Skeletal muscle satellite cell (primary cell): ENCODE data around the gene MEMO1.
A peak's percentile ranks its signal among the peaks of the same experiment; 100 is the strongest.
"Not testable (repeated sequence)": the region's sequence is repeated elsewhere in the genome, so short reads cannot be mapped to it uniquely, and the experiment has no call there.

ENCODE experiments used
- H3K27me3 ChIP-seq: 2 replicates; pipeline ENCODE4 v1.7.0; 2013; ENCODE audit warnings: low read length; ENCODE audit not compliant: control insufficient read depth, insufficient read depth
- H3K36me3 ChIP-seq: 2 replicates; pipeline ENCODE4 v1.7.0; 2013; ENCODE audit warnings: mild to moderate bottlenecking, control low read depth, low read length; ENCODE audit not compliant: insufficient read depth
- H3K4me1 ChIP-seq: 2 replicates; pipeline ENCODE4 v1.7.0; 2013; ENCODE audit warnings: low read length; ENCODE audit not compliant: control insufficient read depth, insufficient read depth
- H3K4me2 ChIP-seq: 2 replicates; pipeline ENCODE4 v1.7.0; 2013; ENCODE audit warnings: mild to moderate bottlenecking, low read length
- H3K4me3 ChIP-seq: 2 replicates; pipeline ENCODE4 v1.7.0; 2013; ENCODE audit warnings: low read length
- H3K9ac ChIP-seq: 2 replicates; pipeline ENCODE4 v1.7.0; 2013; ENCODE audit warnings: mild to moderate bottlenecking, low read depth, low read length, moderate library complexity
- H3K9me3 ChIP-seq: replicated peaks from 2 replicates; pipeline ENCODE4 v1.7.0; 2013; ENCODE audit warnings: mild to moderate bottlenecking, control low read depth, low read length

Gene MEMO1

DNA sequence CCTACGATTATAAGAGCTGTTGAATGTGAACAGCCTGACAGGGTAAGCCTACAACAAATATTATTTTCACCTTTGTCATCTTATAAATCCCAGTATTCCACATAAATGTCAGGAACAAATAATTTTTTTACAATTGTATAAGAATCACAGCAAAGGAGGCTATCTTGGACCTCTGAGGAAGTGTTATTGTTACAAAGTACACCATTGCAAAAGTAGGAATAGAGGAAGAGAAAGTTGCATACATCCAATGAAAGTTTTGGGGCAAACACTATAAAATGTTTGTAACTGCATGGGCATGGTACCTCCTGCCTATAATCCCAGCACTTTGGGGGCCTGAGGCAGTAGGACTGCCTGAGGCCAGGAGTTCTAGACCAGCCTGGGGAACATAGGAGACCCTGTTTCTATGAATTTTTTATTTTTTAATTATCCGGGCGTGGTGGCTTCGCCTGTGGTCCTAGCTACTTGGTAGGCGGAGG, 715 bp upstream of the MEMO1 start:
- H3K9me3 ChIP-seq, result no peaks in the 10 kb centered on the region
- no peaks in the 10 kb centered on the region for H3K27me3 ChIP-seq
- H3K36me3 ChIP-seq, result peaks cover 4% of the 10 kb centered on the region
- H3K4me3 ChIP-seq, result peak overlapping the region; percentile 88
- peaks cover 13% of the 10 kb centered on the region for H3K4me1 ChIP-seq
- peak overlapping the region; percentile 97 for H3K4me2 ChIP-seq
- H3K9ac ChIP-seq, result peak overlapping the region; percentile 85

DNA sequence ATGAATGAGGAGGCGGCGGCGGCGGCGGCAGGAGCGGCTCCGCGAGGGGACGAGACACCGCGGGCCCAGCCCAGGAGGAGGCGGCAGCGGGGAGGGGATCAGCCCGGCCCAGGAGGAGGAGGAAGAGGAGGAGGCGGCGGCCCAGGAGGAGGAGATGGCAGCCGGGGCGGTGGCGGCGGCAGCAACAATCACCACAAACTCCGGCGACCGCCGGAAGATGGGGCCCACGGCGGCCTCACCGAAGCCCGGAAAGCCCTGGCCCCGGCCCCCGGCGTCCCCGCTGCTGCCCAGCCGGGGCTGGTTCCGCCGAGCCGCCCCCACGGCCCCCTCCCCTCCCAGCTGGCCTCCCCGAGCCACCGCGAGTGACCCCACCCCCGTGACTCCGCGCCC, 533 bp downstream of the MEMO1 start:
- H3K27me3 ChIP-seq, H3K4me2 ChIP-seq, H3K36me3 ChIP-seq, H3K9me3 ChIP-seq: not testable (repeated sequence)
- H3K4me1 ChIP-seq, result peaks cover 13% of the 10 kb centered on the region
- H3K9ac ChIP-seq, result peak overlapping the region; percentile 55
- peak overlapping the region; percentile 100 for H3K4me3 ChIP-seq

DNA sequence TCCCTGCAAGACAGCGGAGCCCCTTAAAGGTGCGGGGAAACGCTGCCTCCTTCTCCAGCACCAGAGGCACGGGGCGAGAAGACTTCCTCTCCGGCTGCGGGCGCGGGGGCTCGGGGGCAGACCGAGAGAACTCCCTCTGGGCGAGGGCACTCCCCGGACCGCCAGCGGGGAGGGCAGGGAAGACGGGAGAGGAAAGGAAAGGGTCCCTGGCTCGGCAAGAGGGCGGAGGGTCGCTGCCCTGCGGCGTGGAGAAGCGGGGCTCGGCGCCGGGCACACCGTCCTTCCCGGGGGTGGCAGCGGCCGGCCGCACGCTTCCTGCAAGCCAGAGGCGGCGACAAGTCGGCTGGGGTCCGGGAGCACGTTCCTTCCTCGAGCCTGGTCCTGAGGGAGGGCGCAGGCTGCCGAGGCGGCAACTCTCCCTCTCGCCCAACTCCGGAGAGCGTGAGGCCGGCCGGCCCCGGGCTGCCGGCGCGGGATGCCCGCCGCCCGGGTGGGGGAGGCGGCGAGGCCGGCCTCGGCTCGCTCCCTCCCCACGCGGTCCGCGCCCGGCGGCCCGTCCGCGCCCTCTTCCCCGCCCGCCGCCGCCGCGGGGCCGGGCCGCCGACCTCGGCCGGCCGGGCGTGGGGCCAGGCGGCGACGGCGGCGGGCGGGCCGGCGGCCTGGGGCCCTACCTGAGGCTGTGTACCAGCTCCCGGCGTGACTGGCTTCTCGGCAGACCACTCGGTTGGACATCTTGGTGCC, 1.1 kb downstream of the MEMO1 start:
- peak overlapping the region; percentile 87 for H3K9ac ChIP-seq
- peak overlapping the region; percentile 100 for H3K4me3 ChIP-seq
- peaks cover 13% of the 10 kb centered on the region for H3K4me1 ChIP-seq
- peaks cover 7% of the 10 kb centered on the region for H3K36me3 ChIP-seq
- H3K9me3 ChIP-seq, result no peaks in the 10 kb centered on the region
- H3K4me2 ChIP-seq, result peak overlapping the region; percentile 83
- no peaks in the 10 kb centered on the region for H3K27me3 ChIP-seq

DNA sequence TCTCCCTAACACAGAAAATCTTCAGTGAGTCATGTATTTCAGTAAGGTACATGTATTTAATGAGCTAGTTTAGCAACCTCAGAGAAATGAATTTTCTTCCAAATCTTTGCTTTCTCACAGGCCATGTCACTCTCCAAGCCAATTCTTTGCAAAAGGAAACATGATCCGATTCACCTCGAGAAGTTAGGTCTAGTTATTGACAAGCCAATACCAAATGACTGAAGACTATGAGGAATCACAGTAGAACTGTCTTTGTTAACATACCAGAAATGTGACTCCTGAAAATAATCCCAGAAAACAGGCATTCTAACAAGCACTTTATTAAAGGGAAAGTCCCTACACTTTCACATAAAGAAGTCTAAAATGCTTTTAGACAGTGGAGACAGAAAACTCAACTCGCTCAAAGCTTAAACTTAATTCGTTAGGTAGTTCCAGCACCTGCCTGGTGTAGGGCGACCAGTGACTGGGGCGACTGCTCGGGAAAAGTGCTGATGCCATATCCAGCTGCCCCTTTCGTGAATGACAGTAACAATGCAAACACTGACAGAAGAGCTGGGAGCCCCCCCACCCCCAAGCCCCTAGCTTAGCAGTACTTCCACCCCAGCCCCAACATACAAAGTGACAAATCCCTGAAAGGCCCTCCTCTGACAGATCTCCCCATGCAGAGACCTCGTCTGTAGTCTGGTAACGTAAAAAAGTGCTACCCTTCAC, 1.8 kb downstream of the MEMO1 start:
- Histone ChIP-seq H3K9ac (peak overlapping the region; percentile 87), H3K4me1 (peaks cover 13% of the 10 kb centered on the region), H3K4me2 (peak overlapping the region; percentile 83), H3K9me3 (no peaks in the 10 kb centered on the region), H3K27me3 (no peaks in the 10 kb centered on the region), H3K4me3 (peak overlapping the region; percentile 100), H3K36me3 (peaks cover 6% of the 10 kb centered on the region)

DNA sequence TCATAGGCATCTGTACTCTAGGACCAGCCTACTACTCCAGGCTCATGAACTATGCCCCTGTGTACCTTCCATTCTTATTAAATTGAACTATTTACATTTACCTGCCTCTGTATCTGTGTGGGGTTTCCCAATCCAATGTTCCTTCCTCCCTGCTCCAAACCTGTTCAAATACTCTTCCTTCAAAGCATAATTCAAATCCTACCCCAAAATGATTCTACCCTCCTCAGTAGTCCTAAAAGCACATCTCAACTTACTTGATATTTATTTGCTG, 3.8 kb downstream of the MEMO1 start:
- Histone ChIP-seq H3K36me3 (peaks cover 4% of the 10 kb centered on the region), H3K9me3 (no peaks in the 10 kb centered on the region), H3K4me2 (no peak overlapping the region), H3K9ac (no peak overlapping the region), H3K4me1 (peaks cover 13% of the 10 kb centered on the region), H3K27me3 (no peaks in the 10 kb centered on the region), H3K4me3 (no peak overlapping the region)

DNA sequence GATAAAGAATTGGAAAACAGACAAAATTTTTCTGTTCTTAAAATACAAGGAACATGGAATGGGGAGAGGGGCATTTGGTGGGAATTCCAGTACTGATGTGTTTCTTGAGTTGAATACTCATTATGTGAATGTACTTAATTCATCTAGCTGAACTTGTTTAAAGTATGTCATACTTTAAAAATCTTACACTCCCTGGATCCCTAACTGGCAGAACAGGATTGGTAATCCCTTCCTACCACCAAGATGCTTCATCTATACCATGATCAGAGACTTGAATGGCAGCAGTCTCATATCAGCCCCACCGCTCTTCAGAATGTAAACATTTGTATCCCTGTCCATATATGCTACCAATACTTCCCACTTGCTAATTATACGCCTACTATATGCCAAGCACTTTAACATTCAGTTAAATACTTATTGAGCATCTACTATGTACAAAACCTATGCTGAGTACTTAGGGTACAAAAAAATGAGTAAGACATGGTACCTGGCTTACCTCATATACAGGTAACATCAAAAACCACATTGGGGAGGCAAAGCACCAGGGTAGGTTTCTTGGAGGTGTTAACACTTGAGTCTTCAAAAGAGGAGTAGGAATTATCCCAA, 5.3 kb downstream of the MEMO1 start:
- Histone ChIP-seq H3K4me1 (peaks cover 4% of the 10 kb centered on the region), H3K4me3 (no peak overlapping the region), H3K36me3 (peaks cover 4% of the 10 kb centered on the region), H3K27me3 (no peaks in the 10 kb centered on the region), H3K9ac (no peak overlapping the region), H3K9me3 (no peaks in the 10 kb centered on the region), H3K4me2 (no peak overlapping the region)

DNA sequence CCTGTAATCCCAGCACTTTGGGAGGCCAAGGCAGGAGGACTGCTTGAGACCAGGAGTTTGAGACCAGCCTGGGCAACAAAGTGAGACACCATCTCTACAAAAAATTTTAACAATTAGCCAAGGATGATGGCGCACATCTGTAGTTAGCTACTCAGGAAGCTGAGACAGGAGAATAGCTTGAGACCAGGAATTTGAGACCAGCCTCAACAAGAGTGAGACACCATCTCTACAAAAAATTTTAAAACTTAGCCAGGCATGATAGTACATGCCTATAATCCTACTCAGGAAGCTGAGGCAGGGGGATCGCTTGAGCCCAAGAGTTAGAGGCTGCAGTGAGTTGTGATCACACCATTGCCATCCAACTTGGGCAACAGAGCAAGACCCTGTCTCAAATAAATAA, 7.0 kb downstream of the MEMO1 start:
- Histone ChIP-seq H3K4me2 (no peak overlapping the region), H3K36me3 (peaks cover 4% of the 10 kb centered on the region), H3K9ac (no peak overlapping the region), H3K9me3 (no peaks in the 10 kb centered on the region), H3K27me3 (no peaks in the 10 kb centered on the region), H3K4me1 (peaks cover 4% of the 10 kb centered on the region), H3K4me3 (no peak overlapping the region)

DNA sequence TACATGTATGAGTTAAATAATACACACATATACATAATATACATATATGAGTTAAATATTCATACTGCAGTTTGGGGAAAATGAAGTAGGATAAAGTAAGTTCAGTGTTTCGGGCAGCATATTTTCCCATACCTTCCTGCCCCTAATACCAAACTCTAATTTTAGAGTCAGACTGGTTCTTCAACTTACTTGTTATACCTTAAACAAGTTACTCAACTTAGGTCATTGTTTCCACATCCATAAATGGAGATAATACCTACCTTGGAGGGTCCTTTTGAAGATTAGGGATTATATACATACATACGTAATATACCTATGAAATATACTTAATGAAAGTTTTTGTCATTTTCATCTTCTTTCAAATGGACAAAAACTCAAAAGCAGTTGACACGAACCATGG, 8.4 kb downstream of the MEMO1 start:
- Histone ChIP-seq H3K4me3 (no peak overlapping the region), H3K4me2 (no peak overlapping the region), H3K9me3 (no peaks in the 10 kb centered on the region), H3K9ac (no peak overlapping the region), H3K27me3 (no peaks in the 10 kb centered on the region), H3K36me3 (peaks cover 4% of the 10 kb centered on the region), H3K4me1 (peaks cover 7% of the 10 kb centered on the region)

DNA sequence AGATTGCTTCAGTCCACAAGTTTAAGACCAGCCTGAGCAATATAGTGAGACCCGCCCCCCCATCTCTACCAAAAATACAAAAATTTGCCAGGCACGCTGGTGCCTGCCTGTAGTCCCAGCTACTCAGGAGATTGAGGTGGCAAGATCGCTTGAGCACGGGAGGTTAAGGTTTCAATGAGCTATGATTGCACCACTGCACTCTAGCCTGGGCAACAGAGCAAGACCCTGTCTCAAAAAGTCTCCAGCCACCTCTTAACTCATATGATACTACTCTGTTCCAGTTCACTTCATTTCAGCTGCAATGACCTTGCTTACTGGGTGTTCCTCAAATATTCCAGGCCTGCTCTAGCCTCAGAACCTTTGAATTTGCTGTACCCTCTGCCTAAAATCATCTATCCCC, 11.4 kb downstream of the MEMO1 start:
- Histone ChIP-seq H3K9ac (no peak overlapping the region), H3K36me3 (no peaks in the 10 kb centered on the region), H3K9me3 (no peaks in the 10 kb centered on the region), H3K4me2 (no peak overlapping the region), H3K27me3 (no peaks in the 10 kb centered on the region), H3K4me1 (peaks cover 3% of the 10 kb centered on the region), H3K4me3 (no peak overlapping the region)

DNA sequence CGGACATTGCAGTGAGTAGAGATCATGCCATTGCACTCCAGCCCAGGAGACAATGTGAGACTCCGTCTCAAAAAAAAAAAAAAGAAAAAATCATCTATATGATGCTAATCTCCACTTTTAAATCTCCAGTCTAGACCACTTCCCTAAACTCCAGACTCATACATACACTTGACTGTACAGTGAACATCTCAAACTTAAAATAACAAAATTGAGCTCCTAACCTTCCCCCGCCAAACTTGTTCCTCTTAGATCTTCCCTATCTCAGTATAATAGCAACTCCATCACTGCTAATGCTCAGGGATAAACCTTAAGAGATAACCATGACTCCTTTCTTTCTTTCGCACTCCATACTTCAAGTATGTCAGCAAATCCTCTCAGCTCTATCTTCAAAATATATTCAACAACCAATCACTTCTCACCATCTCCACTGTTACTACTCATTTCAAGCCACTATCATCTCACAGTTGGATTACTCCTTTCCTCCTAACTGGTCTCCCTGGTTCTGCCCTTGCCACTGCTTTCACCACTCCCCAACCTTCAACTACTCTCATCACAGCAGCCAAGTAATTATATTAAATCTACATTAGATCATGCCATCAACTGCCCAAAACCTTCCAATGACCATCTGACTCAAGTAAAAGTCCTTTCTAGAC, 12.0 kb downstream of the MEMO1 start:
- Histone ChIP-seq H3K9ac (no peak overlapping the region), H3K4me2 (no peak overlapping the region), H3K4me1 (peaks cover 3% of the 10 kb centered on the region), H3K36me3 (no peaks in the 10 kb centered on the region), H3K9me3 (no peaks in the 10 kb centered on the region), H3K4me3 (no peak overlapping the region), H3K27me3 (no peaks in the 10 kb centered on the region)

DNA sequence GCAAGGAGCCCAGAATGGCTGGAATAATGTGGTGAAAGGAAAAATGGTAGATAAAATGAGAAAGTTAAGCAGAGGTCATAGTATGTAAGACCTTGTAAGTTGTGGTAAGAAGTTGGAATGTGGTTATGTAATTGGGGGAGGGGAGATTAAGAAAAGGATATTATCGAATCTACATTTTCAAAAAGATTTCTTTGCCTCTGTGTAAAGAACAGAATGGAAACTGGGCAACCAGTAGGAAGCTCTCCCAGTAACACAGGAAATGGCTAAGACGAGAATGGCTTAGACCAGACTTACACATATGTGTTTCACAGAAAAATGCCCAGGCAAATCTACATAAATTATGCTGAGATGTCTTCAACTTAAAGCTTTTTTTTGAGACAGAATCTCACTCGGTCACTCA, 13.2 kb downstream of the MEMO1 start:
- no peak overlapping the region for H3K9ac ChIP-seq
- H3K9me3 ChIP-seq, result no peaks in the 10 kb centered on the region
- H3K4me3 ChIP-seq, result no peak overlapping the region
- no peaks in the 10 kb centered on the region for H3K27me3 ChIP-seq
- no peaks in the 10 kb centered on the region for H3K36me3 ChIP-seq
- no peak overlapping the region for H3K4me2 ChIP-seq
- peaks cover 3% of the 10 kb centered on the region for H3K4me1 ChIP-seq
